Right ventricle myocardium inferior (tissue), 1 donor: ENCODE results near the gene PCDH8. TPM values are rescaled to one million over a fixed set of nuclear protein-coding genes. Genes with fewer than 3 reads are reported as not detected.

Experiments
- ATAC-seq: fragments of 200-7000 bp; cut with Tn5 transposase; one replicate; pipeline ENCODE4 v1.9.1; 2020; ENCODE audit warnings: mild to moderate bottlenecking, moderate library complexity
- DNase-seq: peaks from one replicate; pipeline ENCODE4 v3.0.0; 2021; ENCODE audit errors: missing footprints
- intact Hi-C: fragments of 100-400 bp; cut with DNase I; formaldehyde crosslinking; loops from one replicate; pipeline ENCODE4 v1.11.0; 2022
- long read RNA-seq: library from polyadenylated mRNA; unstranded; transcript quantifications from one replicate; pipeline ENCODE4 v2.0.0, GENCODE V29; 2021
- total RNA-seq: library from RNA; stranded (reverse); fragmentation: NEBNext Ultra II Directional; extraction: Animal tissue kit (Norgen Biotek cat#: 25700); gene quantifications from one replicate; pipeline ENCODE4 v1.2.1, GENCODE V29; 2021
- donor health status: DM: no; HTN: yes; CAD: no; lungs with severe emphysema.

Gene PCDH8
- total RNA-seq = 0.05 TPM
- long read RNA-seq = 0 reads

- DNase-seq (no peak), ATAC-seq (no peak)
These were observed at the start of gene PCDH8 for GRCh38 chr13:52848455-52849195. TSS of gene PCDH8 (minus strand) at chr13:52848640. CDS start at chr13:52848436, 204 bp downstream.

GRCh38 chr13:52896827-52897659 lies 48.6 kb upstream of the PCDH8 start:
- intact Hi-C loops = no loop called here
- DNase-seq (peak; percentile 71), ATAC-seq (peak; percentile 89)

More at GRCh38 chr13:52848455-52849195, at the start of gene PCDH8:
- intact Hi-C loops = no loop called here

- DNase-seq = no peak
- ATAC-seq = no peak
- intact Hi-C loops = no loop called here
These were observed 46.0 kb upstream of the PCDH8 start for GRCh38 chr13:52894413-52894812.

GRCh38 chr13:52892925-52893324 lies 44.5 kb upstream of the PCDH8 start:
- intact Hi-C loops = no loop called here
- DNase-seq = no peak
- ATAC-seq = no peak

GRCh38 chr13:52891706-52892105 lies 43.3 kb upstream of the PCDH8 start:
- DNase-seq (no peak), ATAC-seq (no peak)
- intact Hi-C loops = no loop called here

- intact Hi-C loops = no loop called here
- DNase-seq (no peak), ATAC-seq (no peak)
These were observed 38.7 kb upstream of the PCDH8 start for GRCh38 chr13:52887165-52887564.

GRCh38 chr13:52885141-52885540 lies 36.7 kb upstream of the PCDH8 start:
- intact Hi-C loops = no loop called here
- ATAC-seq = no peak
- no peak for DNase-seq

GRCh38 chr13:52884429-52885010 lies 36.1 kb upstream of the PCDH8 start:
- intact Hi-C loops = no loop called here
- DNase-seq = no peak
- ATAC-seq = peak; percentile 39

GRCh38 chr13:52882785-52883184 lies 34.3 kb upstream of the PCDH8 start:
- intact Hi-C loops = no loop called here

GRCh38 chr13:52879950-52880741 lies 31.7 kb upstream of the PCDH8 start:
- ATAC-seq (no peak), DNase-seq (no peak)
- intact Hi-C loops = no loop called here

More at GRCh38 chr13:52882785-52883184, 34.3 kb upstream of the PCDH8 start:
- ATAC-seq (no peak), DNase-seq (no peak)

- no peak for DNase-seq
- no peak for ATAC-seq
- intact Hi-C loops = no loop called here
These were observed 30.4 kb upstream of the PCDH8 start for GRCh38 chr13:52878831-52879230.

GRCh38 chr13:52870143-52870542 lies 21.7 kb upstream of the PCDH8 start:
- intact Hi-C loops = no loop called here
- DNase-seq (no peak), ATAC-seq (no peak)

- no peak for DNase-seq
- intact Hi-C loops = no loop called here
These were observed 21.2 kb upstream of the PCDH8 start for GRCh38 chr13:52869621-52870020.

GRCh38 chr13:52869050-52869449 lies 20.6 kb upstream of the PCDH8 start:
- DNase-seq = no peak
- intact Hi-C loops = no loop called here
- no peak for ATAC-seq

More at GRCh38 chr13:52869621-52870020, 21.2 kb upstream of the PCDH8 start:
- ATAC-seq = no peak

- DNase-seq (no peak), ATAC-seq (no peak)
- intact Hi-C loops = no loop called here
These were observed 19.8 kb upstream of the PCDH8 start for GRCh38 chr13:52868190-52868589.

GRCh38 chr13:52864941-52865340 lies 16.5 kb upstream of the PCDH8 start:
- DNase-seq (no peak), ATAC-seq (no peak)
- intact Hi-C loops = no loop called here

GRCh38 chr13:52862358-52863206 lies 14.1 kb upstream of the PCDH8 start:
- ATAC-seq = no peak
- intact Hi-C loops = no loop called here
- no peak for DNase-seq

GRCh38 chr13:52852444-52852843 lies 4.0 kb upstream of the PCDH8 start:
- DNase-seq = no peak
- intact Hi-C loops = loop anchor here (10.0 kb wide), 1 partner anchor 112 kb away; no protein-coding TSS in a partner anchor
- ATAC-seq = no peak
